ENCODE measurements around the gene C14orf132. TPM values are rescaled to one million over a fixed set of nuclear protein-coding genes. Genes with fewer than 3 reads are reported as not detected.

C14orf132 gene
- polyA plus RNA-seq, 1 donor (not counting 4 experiments of a cell fraction or from before 2014, with no cell fraction given) = 1.3 TPM

- peaks cover 10% of the 10 kb centered on the region for H3K4me1 ChIP-seq (ENCODE audit: control insufficient read depth, extremely low read depth, insufficient read depth, low read length)
- no peak for DNase-seq (ENCODE audit: low read depth, low spot score)
- H3K9ac ChIP-seq (ENCODE audit: control insufficient read depth, extremely low read depth, insufficient read depth, low read length) = no peak overlapping the region
- H3K27ac ChIP-seq (ENCODE audit: control insufficient read depth, insufficient read depth, low read length) = no peak overlapping the region
- dilution Hi-C loops (cut with MboI; ENCODE audit: extremely low pct_ligation_motif_present, low sequenced_read_pairs) = no loop called here
- H3K36me3 ChIP-seq (ENCODE audit: control insufficient read depth in 2 of 2, extremely low read depth in 1 of 2, insufficient read depth in 2 of 2, low read length in 2 of 2) = no peaks in the 10 kb centered on the region
- H4K20me1 ChIP-seq (ENCODE audit: control insufficient read depth, extremely low read depth, insufficient read depth, low read length) = no peaks in the 10 kb centered on the region
- TF ChIP-seq CTCF (optimal IDR thresholded peaks at IDR 0.05 in 1 of 3, IDR thresholded peaks at IDR 0.05 in 1 of 3, conservative IDR thresholded peaks at IDR 0.05 in 1 of 3; ENCODE audit: extremely low read depth in 1 of 3, insufficient read depth in 2 of 3, low read length in 3 of 3) = peak; percentile 85 to 92 (median 90)
- no peak for TF ChIP-seq EZH2 (IDR thresholded peaks at IDR 0.05; ENCODE audit: low read length)
- H3K27me3 ChIP-seq (ENCODE audit: control insufficient read depth, extremely low read depth, insufficient read depth, low read length) = peaks cover 20% of the 10 kb centered on the region
- no peaks in the 10 kb centered on the region for H3K79me2 ChIP-seq (ENCODE audit: control insufficient read depth, insufficient read depth, low read length)
- no peak overlapping the region for H3K4me2 ChIP-seq (ENCODE audit: control insufficient read depth, extremely low read depth, insufficient read depth, low read depth, low read length)
- no peaks in the 10 kb centered on the region for H3K9me3 ChIP-seq (ENCODE audit: control insufficient read depth, low read depth, low read length)
- H3K4me3 ChIP-seq (ENCODE audit: control insufficient read depth in 2 of 3, extremely low read depth in 1 of 3, insufficient read depth in 2 of 3, low read depth in 1 of 3, low read length in 3 of 3) = no peak overlapping the region
- H3K9me1 ChIP-seq (ENCODE audit: control insufficient read depth, extremely low read depth, insufficient read depth, low read length) = no peaks in the 10 kb centered on the region
- FAIRE-seq = peak; percentile 84
- no peak overlapping the region for H2AFZ ChIP-seq (ENCODE audit: control insufficient read depth, low read length)
These were observed 61.3 kb downstream of the C14orf132 start for GRCh38 chr14:96100161-96101064.

- FAIRE-seq (no peak), DNase-seq (ENCODE audit: low read depth, low spot score) (no peak)
- Histone ChIP-seq H3K27me3 (ENCODE audit: control insufficient read depth, extremely low read depth, insufficient read depth, low read length) (peaks cover 5% of the 10 kb centered on the region), H3K9me3 (ENCODE audit: control insufficient read depth, low read depth, low read length) (no peaks in the 10 kb centered on the region), H3K9ac (ENCODE audit: control insufficient read depth, extremely low read depth, insufficient read depth, low read length) (no peak overlapping the region), H3K27ac (ENCODE audit: control insufficient read depth, insufficient read depth, low read length) (no peak overlapping the region), H2AFZ (ENCODE audit: control insufficient read depth, low read length) (no peak overlapping the region), H3K4me2 (ENCODE audit: control insufficient read depth, extremely low read depth, insufficient read depth, low read depth, low read length) (no peak overlapping the region), H3K79me2 (ENCODE audit: control insufficient read depth, insufficient read depth, low read length) (no peaks in the 10 kb centered on the region), H3K36me3 (ENCODE audit: control insufficient read depth in 2 of 2, extremely low read depth in 1 of 2, insufficient read depth in 2 of 2, low read length in 2 of 2) (no peaks in the 10 kb centered on the region), H3K9me1 (ENCODE audit: control insufficient read depth, extremely low read depth, insufficient read depth, low read length) (no peaks in the 10 kb centered on the region), H3K4me3 (ENCODE audit: control insufficient read depth in 2 of 3, extremely low read depth in 1 of 3, insufficient read depth in 2 of 3, low read depth in 1 of 3, low read length in 3 of 3) (no peak overlapping the region), H4K20me1 (ENCODE audit: control insufficient read depth, extremely low read depth, insufficient read depth, low read length) (no peaks in the 10 kb centered on the region), H3K4me1 (ENCODE audit: control insufficient read depth, extremely low read depth, insufficient read depth, low read length) (peaks cover 3% of the 10 kb centered on the region)
- TF ChIP-seq CTCF (optimal IDR thresholded peaks at IDR 0.05 in 1 of 3, IDR thresholded peaks at IDR 0.05 in 1 of 3, conservative IDR thresholded peaks at IDR 0.05 in 1 of 3; ENCODE audit: extremely low read depth in 1 of 3, insufficient read depth in 2 of 3, low read length in 3 of 3) = no peak
- TF ChIP-seq EZH2 (IDR thresholded peaks at IDR 0.05; ENCODE audit: low read length) = no peak
- dilution Hi-C loops (cut with MboI; ENCODE audit: extremely low pct_ligation_motif_present, low sequenced_read_pairs) = no loop called here
These were observed 63.1 kb downstream of the C14orf132 start for GRCh38 chr14:96102081-96102856.

All from keratinocyte (primary cell).